OCI-LY7 (cell line): Measurements from ENCODE around the gene SMPD3.

Experiments
- CTCF ChIP-seq: fragments of 200-600 bp; sonication (generic); conservative IDR thresholded peaks from 2 replicates; pipeline ENCODE4 v1.5.1; 2014; ENCODE audit warnings: mild to moderate bottlenecking, antibody characterized with exemption, low read length, moderate library complexity, mixed read lengths
- EZH2phosphoT487 ChIP-seq: fragments of 200-600 bp; sonication (generic); IDR thresholded peaks from 2 replicates; pipeline ENCODE4 v1.6.1; 2018; ENCODE audit warnings: low read depth, borderline replicate concordance, mild to moderate bottlenecking, mixed run types, antibody characterized with exemption, low read length, moderate library complexity, mixed read lengths

- TF ChIP-seq CTCF (no peak), EZH2phosphoT487 (no peak)
Observed at GRCh38 chr16:68463904-68464303, 15.6 kb upstream of the SMPD3 start.
